Neuronal stem cell (in vitro differentiated cells): ENCODE results near the gene CASKIN2.
A peak's percentile ranks its signal among the peaks of the same experiment; 100 is the strongest.

Experiments
- DNase-seq: peaks from one replicate; pipeline ENCODE4 v3.0.0-alpha.2; 2013; ENCODE audit warnings: low spot score
- H2AFZ ChIP-seq: one replicate; pipeline ENCODE4 v1.6.1; 2013; ENCODE audit warnings: mild to moderate bottlenecking, low read length, inconsistent platforms
- H2AK5ac ChIP-seq: 2 replicates; pipeline ENCODE4 v1.6.1; 2013; ENCODE audit warnings: low read depth, mild to moderate bottlenecking, inconsistent platforms, low read length, moderate library complexity, mixed read lengths
- H2BK120ac ChIP-seq: 2 replicates; pipeline ENCODE4 v1.6.1; 2013; ENCODE audit warnings: low read depth, mild to moderate bottlenecking, inconsistent platforms, low read length, moderate library complexity, mixed read lengths
- H2BK12ac ChIP-seq: one replicate; pipeline ENCODE4 v1.6.1; 2013; ENCODE audit warnings: low read length, inconsistent platforms
- H2BK15ac ChIP-seq: 2 replicates; pipeline ENCODE4 v1.6.1; 2013; ENCODE audit warnings: mild to moderate bottlenecking, low read length, inconsistent platforms, mixed read lengths
- H2BK5ac ChIP-seq: one replicate; pipeline ENCODE4 v1.6.1; 2013; ENCODE audit warnings: inconsistent platforms, mild to moderate bottlenecking, low read length, moderate library complexity
- H3K14ac ChIP-seq: one replicate; pipeline ENCODE4 v1.6.1; 2013; ENCODE audit warnings: low read length, inconsistent platforms
- H3K18ac ChIP-seq: 2 replicates; pipeline ENCODE4 v1.6.1; 2013; ENCODE audit warnings: low read length, inconsistent platforms
- H3K23ac ChIP-seq: 2 replicates; pipeline ENCODE4 v1.6.1; 2013; ENCODE audit warnings: low read depth, mild to moderate bottlenecking, mixed read lengths, low read length, inconsistent platforms; ENCODE audit not compliant: poor library complexity
- H3K27ac ChIP-seq: replicated peaks from 3 replicates; pipeline ENCODE4 v1.5.1; 2013; ENCODE audit warnings: low read length, inconsistent platforms
- H3K27me3 ChIP-seq, 3 experiments: 2 replicates each; pipeline ENCODE4 v1.6.1; 2013; ENCODE audit warnings: low read length in 3 of 3, mild to moderate bottlenecking in 2 of 3, inconsistent platforms in 1 of 3, low read depth in 1 of 3, mixed read lengths in 1 of 3, moderate library complexity in 1 of 3; ENCODE audit not compliant: control insufficient read depth in 3 of 3, insufficient read depth in 3 of 3
- H3K36me3 ChIP-seq, 2 donors: replicated peaks in 1 of 2; 2 replicates each; pipeline ENCODE4 v1.6.1; 2013; ENCODE audit warnings: low read length in 2 of 2; ENCODE audit not compliant: control insufficient read depth in 2 of 2, insufficient read depth in 2 of 2
- H3K4ac ChIP-seq: 2 replicates; pipeline ENCODE4 v1.6.1; 2013; ENCODE audit warnings: inconsistent platforms, mild to moderate bottlenecking, low read length, moderate library complexity
- H3K4me1 ChIP-seq, 2 donors: 1 replicate in 1 of 2; 2 replicates in 1 of 2; pipeline ENCODE4 v1.6.1; 2013; ENCODE audit warnings: low read length in 2 of 2, low read depth in 1 of 2; ENCODE audit not compliant: control insufficient read depth in 2 of 2, insufficient read depth in 1 of 2
- H3K4me2 ChIP-seq: one replicate; pipeline ENCODE4 v1.6.1; 2013; ENCODE audit warnings: mild to moderate bottlenecking, low read length, inconsistent platforms; ENCODE audit not compliant: insufficient read depth, poor library complexity, severe bottlenecking
- H3K4me3 ChIP-seq, 2 donors: 2 replicates each; pipeline ENCODE4 v1.5.1; 2013; ENCODE audit warnings: low read length in 2 of 2, mild to moderate bottlenecking in 2 of 2, inconsistent platforms in 1 of 2, moderate library complexity in 1 of 2
- H3K79me1 ChIP-seq: one replicate; pipeline ENCODE4 v1.6.1; 2013; ENCODE audit warnings: low read depth, mild to moderate bottlenecking, inconsistent platforms, low read length, moderate library complexity
- H3K9ac ChIP-seq: one replicate; pipeline ENCODE4 v1.6.1; 2013; ENCODE audit warnings: mild to moderate bottlenecking, low read depth, low read length, inconsistent platforms; ENCODE audit not compliant: poor library complexity
- H3K9me3 ChIP-seq, 2 donors: replicated peaks in 1 of 2; 2 replicates each; pipeline versions ENCODE3 to v1.6.1; 2013; ENCODE audit warnings: low read length in 2 of 2, mild to moderate bottlenecking in 2 of 2, inconsistent platforms in 1 of 2, low read depth in 1 of 2, mixed read lengths in 1 of 2, moderate library complexity in 1 of 2; ENCODE audit not compliant: control insufficient read depth in 2 of 2, insufficient read depth in 1 of 2
- H4K8ac ChIP-seq: one replicate; pipeline ENCODE4 v1.6.1; 2013; ENCODE audit warnings: low read depth, mild to moderate bottlenecking, inconsistent platforms, low read length, moderate library complexity
- H4K91ac ChIP-seq: one replicate; pipeline ENCODE4 v1.6.1; 2013; ENCODE audit warnings: low read length, low read depth, mild to moderate bottlenecking, inconsistent platforms; ENCODE audit not compliant: poor library complexity
- WGBS, 2 donors: extraction: QIAGEN DNeasy Blood & Tissue Kit; methylation state at CpG; one replicate each; pipeline ENCODE4 v1.1.7; 2013; ENCODE audit warnings: missing lambda C conversion rate in 2 of 2, mixed read lengths in 1 of 2; ENCODE audit not compliant: insufficient read length in 2 of 2, insufficient replicate concordance in 1 of 2; ENCODE audit errors: extremely low coverage in 2 of 2; 5-methylcytosine and 5-hydroxymethylcytosine counted together

The CASKIN2 gene

DNA sequence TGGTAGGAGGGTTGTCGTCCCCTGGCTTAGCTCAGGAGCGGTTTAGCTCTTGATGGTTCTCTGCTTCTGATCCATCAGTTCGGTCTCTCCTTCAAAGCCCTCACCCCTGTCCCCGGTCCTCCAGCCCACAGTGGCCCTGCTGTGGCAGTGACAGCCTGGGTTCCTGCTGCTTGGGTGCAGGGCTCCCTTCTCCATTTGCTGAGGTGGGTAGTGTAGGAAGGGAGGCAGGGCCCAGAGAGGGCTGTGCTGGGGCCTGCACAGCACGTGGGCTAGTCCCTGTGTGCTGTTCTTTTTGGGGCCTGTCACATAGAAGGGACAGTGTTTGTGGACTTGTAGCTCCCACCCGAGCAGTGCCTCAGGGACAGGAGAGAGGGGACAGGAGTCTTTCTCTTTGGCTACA lies 40.6 kb downstream of the CASKIN2 start:
- Histone ChIP-seq H3K36me3 (peaks cover 6 to 35% of the 10 kb centered on the region in 2 donors), H3K79me1 (no peaks in the 10 kb centered on the region), H3K23ac (no peak overlapping the region), H4K8ac (no peak overlapping the region), H3K27ac (peak overlapping the region; percentile 61), H3K14ac (no peak overlapping the region), H3K18ac (peak overlapping the region; percentile 94), H2BK12ac (peak overlapping the region; percentile 79), H4K91ac (no peak overlapping the region), H2AFZ (no peak overlapping the region), H2BK15ac (peak overlapping the region; percentile 62), H2AK5ac (peak overlapping the region; percentile 72), H3K9me3 (no peaks in the 10 kb centered on the region), H3K4ac (no peak overlapping the region), H3K9ac (peak overlapping the region; percentile 34), H3K4me1 (peaks cover 33 to 36% of the 10 kb centered on the region in 2 donors), H2BK120ac (peak overlapping the region; percentile 84), H3K4me2 (no peak overlapping the region), H3K4me3 (no peak overlapping the region), H2BK5ac (no peak overlapping the region), H3K27me3 (no peaks in the 10 kb centered on the region)
- WGBS, 2 donors = no CpG with 5 or more reads among the region's 6 CpGs
- no peak for DNase-seq

DNA sequence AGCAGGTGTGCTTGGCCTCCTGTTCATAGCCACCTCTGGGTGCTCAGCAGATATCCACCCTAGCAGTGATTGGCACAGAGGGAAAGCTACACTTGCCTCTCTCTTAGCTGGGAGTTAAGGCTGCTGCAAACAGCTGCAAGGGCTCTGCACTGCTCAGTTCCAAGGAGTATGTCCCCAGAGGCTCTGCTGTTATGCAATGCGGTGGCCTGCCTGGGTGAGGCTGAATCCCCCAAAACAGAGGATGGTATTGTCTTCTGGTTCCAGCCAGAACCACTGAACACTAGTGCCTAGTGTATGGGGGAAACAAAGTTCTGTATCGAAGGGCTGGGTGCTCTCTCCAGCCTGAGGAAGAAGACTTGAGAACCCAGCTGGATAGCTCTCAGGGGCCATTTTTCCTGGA lies 42.1 kb downstream of the CASKIN2 start:
- no peak overlapping the region for H2AFZ ChIP-seq
- H3K18ac ChIP-seq = no peak overlapping the region
- no peak overlapping the region for H3K14ac ChIP-seq
- WGBS, 2 donors = no CpG with 5 or more reads among the region's 2 CpGs
- H2BK15ac ChIP-seq = no peak overlapping the region
- H2BK12ac ChIP-seq = no peak overlapping the region
- H3K4ac ChIP-seq = no peak overlapping the region
- DNase-seq = no peak
- H2BK120ac ChIP-seq = no peak overlapping the region
- H3K27ac ChIP-seq = no peak overlapping the region
- H2AK5ac ChIP-seq = no peak overlapping the region
- H4K8ac ChIP-seq = no peak overlapping the region
- H4K91ac ChIP-seq = no peak overlapping the region
- H3K79me1 ChIP-seq = no peaks in the 10 kb centered on the region
- no peaks in the 10 kb centered on the region for H3K27me3 ChIP-seq
- H3K9me3 ChIP-seq = no peaks in the 10 kb centered on the region
- no peak overlapping the region for H2BK5ac ChIP-seq
- H3K23ac ChIP-seq = no peak overlapping the region
- H3K9ac ChIP-seq = no peak overlapping the region
- H3K4me1 ChIP-seq = peaks cover 26 to 27% of the 10 kb centered on the region in 2 donors
- no peak overlapping the region for H3K4me2 ChIP-seq
- H3K4me3 ChIP-seq = no peak overlapping the region
- H3K36me3 ChIP-seq = peaks cover 6 to 37% of the 10 kb centered on the region in 2 donors

- Histone ChIP-seq H3K4me1 (peaks cover 25 to 26% of the 10 kb centered on the region in 2 donors), H4K91ac (no peak overlapping the region), H3K4me3 (no peak overlapping the region), H2BK5ac (no peak overlapping the region), H3K27me3 (no peaks in the 10 kb centered on the region), H3K4ac (no peak overlapping the region), H4K8ac (no peak overlapping the region), H3K36me3 (peaks cover 6 to 32% of the 10 kb centered on the region in 2 donors), H3K23ac (no peak overlapping the region), H2AK5ac (no peak overlapping the region), H2BK15ac (no peak overlapping the region), H2BK12ac (no peak overlapping the region), H2BK120ac (no peak overlapping the region), H3K79me1 (no peaks in the 10 kb centered on the region), H3K4me2 (no peak overlapping the region), H3K9ac (no peak overlapping the region), H3K27ac (no peak overlapping the region), H2AFZ (no peak overlapping the region), H3K9me3 (no peaks in the 10 kb centered on the region), H3K14ac (no peak overlapping the region), H3K18ac (no peak overlapping the region)
- no CpG with 5 or more reads among the region's 4 CpGs for WGBS, 2 donors
- no peak for DNase-seq
Measured at GRCh38 chr17:75472119-75472518, 43.2 kb downstream of the CASKIN2 start.

GRCh38 chr17:75471207-75471606 lies 44.1 kb downstream of the CASKIN2 start:
- WGBS, 2 donors = no CpG with 5 or more reads among the region's 6 CpGs
- Histone ChIP-seq H3K4me3 (no peak overlapping the region), H3K27me3 (no peaks in the 10 kb centered on the region), H2BK12ac (no peak overlapping the region), H3K4me2 (no peak overlapping the region), H3K4ac (no peak overlapping the region), H2BK5ac (no peak overlapping the region), H3K9me3 (no peaks in the 10 kb centered on the region), H2BK15ac (no peak overlapping the region), H4K91ac (no peak overlapping the region), H3K36me3 (peaks cover 4 to 31% of the 10 kb centered on the region in 2 donors), H3K27ac (no peak overlapping the region), H3K18ac (no peak overlapping the region), H2AK5ac (no peak overlapping the region), H3K4me1 (peaks cover 17 to 18% of the 10 kb centered on the region in 2 donors), H3K9ac (no peak overlapping the region), H2AFZ (no peak overlapping the region), H3K23ac (no peak overlapping the region), H3K14ac (no peak overlapping the region), H3K79me1 (no peaks in the 10 kb centered on the region), H2BK120ac (no peak overlapping the region), H4K8ac (no peak overlapping the region)
- DNase-seq = no peak
